ENCODE measurements around the gene ZNF317. TPM values are rescaled to one million over a fixed set of nuclear protein-coding genes. Genes with fewer than 3 reads are reported as not detected.
A peak's percentile ranks its signal among the peaks of the same experiment; 100 is the strongest.

The ZNF317 gene
- total and polyA plus RNA-seq, 9 of the 15 experiments (the other 6 are each of a cell fraction or from before 2014, with no cell fraction given) = 17.3 to 43.2 (median 34.8) TPM

GRCh38 chr19:9140159-9140874 lies at the start of gene ZNF317 (continued):
- TF ChIP-seq ZBTB49 (CRISPR knock-in tag; IDR thresholded peaks at IDR 0.05; ENCODE audit: borderline replicate concordance) (no peak), RBM17 (IDR thresholded peaks at IDR 0.05; ENCODE audit: borderline replicate concordance, low read depth, low read length) (no peak), ZNF589 (CRISPR knock-in tag; IDR thresholded peaks at IDR 0.05; ENCODE audit: low read depth) (0 out of 2 replicates have a peak, but pooled peaks have one; percentile 54), ARHGAP35 (IDR thresholded peaks at IDR 0.05; ENCODE audit: partially characterized antibody) (peak; percentile 92), SAP30 (IDR thresholded peaks at IDR 0.05; ENCODE audit: borderline replicate concordance, insufficient read depth, low read depth, low read length, poor library complexity, severe bottlenecking) (peak; percentile 80), BRD9 (IDR thresholded peaks at IDR 0.05; ENCODE audit: low read depth, partially characterized antibody) (peak; percentile 41), BHLHE40 (IDR thresholded peaks at IDR 0.05; ENCODE audit: low read length) (peak; percentile 19; the same call in 1 of the 2 replicates)

- no peaks in the 10 kb centered on the region for H3K79me2 ChIP-seq (ENCODE audit: control insufficient read depth, insufficient read depth, low read length)
- in situ Hi-C loops (cut with MboI) (no loop called here), intact Hi-C loops (cut with micrococcal nuclease) (no loop called here)
- no peak within 1 kb of the TSS for H3K4me2 ChIP-seq (ENCODE audit: insufficient read depth, low read length)
- H3K36me3 ChIP-seq (ENCODE audit: control insufficient read depth, insufficient read depth, low read length) = no peaks in the 10 kb centered on the region
- ChIA-PET POLR2A (no interaction called here), CTCF (ENCODE audit: low intra/inter-chr PET ratio) (no interaction called here)
- H3K4me3 ChIP-seq = no peak within 1 kb of the TSS
- no peaks in the 10 kb centered on the region; a peak in 1 of 5 replicates for H3K4me1 ChIP-seq (replicated peaks in 1 of 2; ENCODE audit: control insufficient read depth in 2 of 2, insufficient read depth in 2 of 2, low read length in 2 of 2)
- H3K9me1 ChIP-seq (ENCODE audit: control insufficient read depth, insufficient read depth, low read length) = no peaks in the 10 kb centered on the region
- H3K9ac ChIP-seq (ENCODE audit: insufficient read depth in 1 of 2, low read depth in 2 of 2, low read length in 2 of 2) = no peak within 1 kb of the TSS
- H4K20me1 ChIP-seq (replicated peaks; ENCODE audit: control insufficient read depth, insufficient read depth, low read length) = no peaks in the 10 kb centered on the region
- no TSS peak for BruUV-seq (replicated peaks)
- no peak within 1 kb of the TSS for H2AFZ ChIP-seq (ENCODE audit: low read depth, low read length)
- no peaks in the 10 kb centered on the region for H3K9me3 ChIP-seq (replicated peaks; ENCODE audit: control insufficient read depth, insufficient read depth, low read depth, low read length)
- WGBS (ENCODE audit: insufficient coverage, low coverage, missing lambda C conversion rate) = 2% methylated on average over 8 of the region's 8 CpGs
- FAIRE-seq = no peak
- no peak within 1 kb of the TSS for H3K27ac ChIP-seq (ENCODE audit: extremely low read depth, low read depth, low read length)
- H3K27me3 ChIP-seq (ENCODE audit: control insufficient read depth in 2 of 2, insufficient read depth in 2 of 2, low read length in 2 of 2) = peaks cover 5 to 20% of the 10 kb centered on the region in 2 experiments; a peak in 4 of 5 replicates
- DNase-seq (ENCODE audit: extremely low read depth in 1 of 4, low spot score in 3 of 4) = no peak
- ATAC-seq = no peak
- TF ChIP-seq CREB3L1 (IDR thresholded peaks at IDR 0.05; ENCODE audit: borderline replicate concordance, low read depth) = no peak
- no peak for TF ChIP-seq MTA3 (IDR thresholded peaks at IDR 0.05; ENCODE audit: borderline replicate concordance)
- TF ChIP-seq NBN (IDR thresholded peaks at IDR 0.05; ENCODE audit: low read depth) = no peak
- TF ChIP-seq ILK (tag; IDR thresholded peaks at IDR 0.05; ENCODE audit: borderline replicate concordance, low read depth) = no peak
- no peak for TF ChIP-seq SMAD2 (IDR thresholded peaks at IDR 0.05; ENCODE audit: low read depth, low read length)
- TF ChIP-seq ZNF274 (IDR thresholded peaks at IDR 0.05; ENCODE audit: borderline replicate concordance, low read depth, low read length) = no peak
- no peak for TF ChIP-seq EP300 (IDR thresholded peaks at IDR 0.05; ENCODE audit: low read length)
- no peak for TF ChIP-seq ZNF766 (CRISPR knock-in tag; conservative IDR thresholded peaks at IDR 0.05)
- no peak for TF ChIP-seq HIVEP1 (CRISPR knock-in tag; IDR thresholded peaks at IDR 0.05)
- no peak for TF ChIP-seq CCNT2 (IDR thresholded peaks at IDR 0.05; ENCODE audit: borderline replicate concordance, extremely low read depth, insufficient read length, low read depth, low read length)
Observed at GRCh38 chr19:9107375-9107774, 32.8 kb upstream of the ZNF317 start, which contains the start of gene OR7G2. Gene OR7G2, minus strand, starts transcription at chr19:9107475. Its CDS starts 4,232 bp downstream, at chr19:9103243.
